GM19023 (cell line): Measurements from ENCODE around the gene CLDN9.

Experiments
- ATAC-seq: cut with Tn5 transposase; IDR thresholded peaks from one replicate; pipeline ENCODE4 v1.9.1; 2021; ENCODE audit warnings: mild to moderate bottlenecking, moderate library complexity; ENCODE audit not compliant: unreplicated experiment

CLDN9 gene

GRCh38 chr16:3015865-3016521 is 3.3 kb downstream of the CLDN9 start:
- ATAC-seq: no peak

GRCh38 chr16:3017344-3017743 is 4.6 kb downstream of the CLDN9 start:
- no peak for ATAC-seq

GRCh38 chr16:3017794-3018506 is 5.2 kb downstream of the CLDN9 start, which contains the start of gene CLDN6:
CLDN6 (minus strand) TSS chr16:3018183; CDS start chr16:3016021, 2,162 bp downstream.
- ATAC-seq: no peak

- no peak for ATAC-seq
Measured at GRCh38 chr16:3019594-3020246, 7.0 kb downstream of the CLDN9 start.

GRCh38 chr16:3020247-3020603 is 7.5 kb downstream of the CLDN9 start, which contains the start of gene TNFRSF12A:
TNFRSF12A (plus strand) TSS chr16:3020368; CDS start chr16:3020398, 30 bp downstream.
- peak; percentile 23 for ATAC-seq

GRCh38 chr16:3020604-3021448 is 8.1 kb downstream of the CLDN9 start:
- ATAC-seq: no peak

- no peak for ATAC-seq
Measured at GRCh38 chr16:3021449-3022207, 8.9 kb downstream of the CLDN9 start.

GRCh38 chr16:3022208-3022683 is 9.5 kb downstream of the CLDN9 start:
- ATAC-seq: no peak

GRCh38 chr16:3022684-3023414 is 10.1 kb downstream of the CLDN9 start:
- no peak for ATAC-seq

- no peak for ATAC-seq
Measured at GRCh38 chr16:3023415-3023668, 10.6 kb downstream of the CLDN9 start.

GRCh38 chr16:3023669-3024478 is 11.2 kb downstream of the CLDN9 start, which contains the start of the genes HCFC1R1 and THOC6:
HCFC1R1 (minus strand) TSS chr16:3023942; CDS start chr16:3023941, 1 bp downstream.
THOC6 (plus strand) TSS chr16:3024035; CDS start chr16:3024327, 292 bp downstream.
- peak; percentile 73 for ATAC-seq

- ATAC-seq: no peak
Measured at GRCh38 chr16:3025032-3026002, 12.6 kb downstream of the CLDN9 start.

- ATAC-seq: no peak
Measured at GRCh38 chr16:3026003-3026378, 13.3 kb downstream of the CLDN9 start.

- no peak for ATAC-seq
Measured at GRCh38 chr16:3026609-3027488, 14.1 kb downstream of the CLDN9 start.

GRCh38 chr16:3027489-3027795 is 14.7 kb downstream of the CLDN9 start:
- ATAC-seq: no peak

- no peak for ATAC-seq
Measured at GRCh38 chr16:3027983-3028715, 15.4 kb downstream of the CLDN9 start.
